ENCODE data around the gene WDR27. TPM values are rescaled to one million over a fixed set of nuclear protein-coding genes. Genes with fewer than 3 reads are reported as not detected.
"Not testable (repeated sequence)": the region's sequence is repeated elsewhere in the genome, so short reads cannot be mapped to it uniquely, and the experiment has no call there.

WDR27 gene
- polyA plus RNA-seq, 2 of the 4 experiments (the other 2 are of a cell fraction), result 18.9 to 36.1 TPM

DNA sequence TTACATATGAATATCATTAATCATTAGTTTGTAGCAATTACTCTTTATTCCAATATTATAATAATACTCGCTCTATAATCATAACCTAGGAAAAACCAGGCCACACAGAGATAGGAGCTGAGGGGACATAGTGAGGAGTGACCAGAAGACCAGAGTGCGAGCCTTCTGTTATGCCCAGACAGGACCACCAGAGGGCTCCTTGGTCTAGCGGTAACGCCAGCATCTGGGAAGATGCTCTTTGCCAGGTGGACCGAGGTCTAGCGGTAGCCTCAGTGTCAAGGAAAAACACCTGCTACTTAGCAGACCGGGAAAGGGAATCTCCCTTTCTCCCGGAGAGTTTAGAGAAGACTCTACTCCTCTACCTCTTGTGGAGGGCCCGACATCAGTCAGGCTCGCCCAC lies 4.7 kb downstream of the WDR27 start:
- H3K27ac ChIP-seq, H3K9me3 ChIP-seq, FAIRE-seq, H3K4me2 ChIP-seq, POLR2A ChIA-PET, H3K4me1 ChIP-seq, CTCF ChIA-PET, ATAC-seq, H3K4me3 ChIP-seq: not testable (repeated sequence)
- 91% methylated on average over 9 of the region's 10 CpGs for WGBS (ENCODE audit: missing lambda C conversion rate)
- TF ChIP-seq RAD21 (conservative IDR thresholded peaks at IDR 0.05 in 1 of 2, IDR thresholded peaks at IDR 0.05 in 1 of 2), result peak in 1 of 2 experiments; percentile 16; a peak in 1 of 5 replicates
- TF ChIP-seq, protein P1, sequence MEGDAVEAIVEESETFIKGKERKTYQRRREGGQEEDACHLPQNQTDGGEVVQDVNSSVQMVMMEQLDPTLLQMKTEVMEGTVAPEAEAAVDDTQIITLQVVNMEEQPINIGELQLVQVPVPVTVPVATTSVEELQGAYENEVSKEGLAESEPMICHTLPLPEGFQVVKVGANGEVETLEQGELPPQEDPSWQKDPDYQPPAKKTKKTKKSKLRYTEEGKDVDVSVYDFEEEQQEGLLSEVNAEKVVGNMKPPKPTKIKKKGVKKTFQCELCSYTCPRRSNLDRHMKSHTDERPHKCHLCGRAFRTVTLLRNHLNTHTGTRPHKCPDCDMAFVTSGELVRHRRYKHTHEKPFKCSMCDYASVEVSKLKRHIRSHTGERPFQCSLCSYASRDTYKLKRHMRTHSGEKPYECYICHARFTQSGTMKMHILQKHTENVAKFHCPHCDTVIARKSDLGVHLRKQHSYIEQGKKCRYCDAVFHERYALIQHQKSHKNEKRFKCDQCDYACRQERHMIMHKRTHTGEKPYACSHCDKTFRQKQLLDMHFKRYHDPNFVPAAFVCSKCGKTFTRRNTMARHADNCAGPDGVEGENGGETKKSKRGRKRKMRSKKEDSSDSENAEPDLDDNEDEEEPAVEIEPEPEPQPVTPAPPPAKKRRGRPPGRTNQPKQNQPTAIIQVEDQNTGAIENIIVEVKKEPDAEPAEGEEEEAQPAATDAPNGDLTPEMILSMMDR (IDR thresholded peaks at IDR 0.05), result 0 out of 3 replicates have a peak, but pooled peaks have one; percentile 9
- DNase-seq (ENCODE audit: low read depth in 1 of 2, low spot score in 1 of 2), result peak in 1 of 2 experiments; percentile 11

DNA sequence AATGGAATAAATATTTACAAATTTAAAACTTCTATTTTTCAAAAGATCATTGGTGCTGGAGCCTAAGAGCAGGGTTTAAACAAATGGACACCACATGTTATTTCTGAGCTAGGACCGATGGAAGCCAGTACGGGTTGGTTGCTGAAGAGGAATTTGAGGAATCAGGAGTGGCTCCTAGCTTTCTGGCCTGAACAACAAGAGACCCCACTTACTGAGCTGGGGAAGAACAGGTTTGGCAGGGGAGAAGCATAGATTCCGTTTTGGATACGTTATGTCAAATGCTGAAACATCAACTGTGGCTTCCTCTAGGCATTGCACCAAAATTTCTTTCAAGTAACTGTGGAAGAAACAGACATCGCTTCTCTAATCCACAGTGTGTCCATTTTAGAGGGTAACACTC lies 6.7 kb downstream of the WDR27 start:
- Histone ChIP-seq H3K4me1 (peaks cover 4% of the 10 kb centered on the region; the same call in 1 of the 3 replicates), H3K4me3 (no peak overlapping the region), H3K27ac (no peak overlapping the region), H3K4me2 (no peak overlapping the region), H3K9me3 (peaks cover 4% of the 10 kb centered on the region; the same call in 1 of the 3 replicates)
- 94% methylated on average over 5 of the region's 5 CpGs for WGBS (ENCODE audit: missing lambda C conversion rate)
- no peak for DNase-seq (ENCODE audit: low read depth in 1 of 2, low spot score in 1 of 2)
- no peak for TF ChIP-seq MYC (IDR thresholded peaks at IDR 0.05; ENCODE audit: borderline replicate concordance, low read length)
- no peak for TF ChIP-seq CBX8 (IDR thresholded peaks at IDR 0.05)
- TF ChIP-seq ZFP36 (IDR thresholded peaks at IDR 0.05; ENCODE audit: borderline replicate concordance, partially characterized antibody), result no peak
- TF ChIP-seq, protein P2, sequence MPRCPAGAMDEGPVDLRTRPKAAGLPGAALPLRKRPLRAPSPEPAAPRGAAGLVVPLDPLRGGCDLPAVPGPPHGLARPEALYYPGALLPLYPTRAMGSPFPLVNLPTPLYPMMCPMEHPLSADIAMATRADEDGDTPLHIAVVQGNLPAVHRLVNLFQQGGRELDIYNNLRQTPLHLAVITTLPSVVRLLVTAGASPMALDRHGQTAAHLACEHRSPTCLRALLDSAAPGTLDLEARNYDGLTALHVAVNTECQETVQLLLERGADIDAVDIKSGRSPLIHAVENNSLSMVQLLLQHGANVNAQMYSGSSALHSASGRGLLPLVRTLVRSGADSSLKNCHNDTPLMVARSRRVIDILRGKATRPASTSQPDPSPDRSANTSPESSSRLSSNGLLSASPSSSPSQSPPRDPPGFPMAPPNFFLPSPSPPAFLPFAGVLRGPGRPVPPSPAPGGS (IDR thresholded peaks at IDR 0.05), result no peak
- POLR2A ChIA-PET, result no interaction called here
- ATAC-seq, result no peak
- CTCF ChIA-PET, result interaction anchor here (1.0 kb wide), 1 partner anchor 82 kb away, joined by 3 read pairs; no protein-coding TSS in a partner anchor
- FAIRE-seq, result no peak

DNA sequence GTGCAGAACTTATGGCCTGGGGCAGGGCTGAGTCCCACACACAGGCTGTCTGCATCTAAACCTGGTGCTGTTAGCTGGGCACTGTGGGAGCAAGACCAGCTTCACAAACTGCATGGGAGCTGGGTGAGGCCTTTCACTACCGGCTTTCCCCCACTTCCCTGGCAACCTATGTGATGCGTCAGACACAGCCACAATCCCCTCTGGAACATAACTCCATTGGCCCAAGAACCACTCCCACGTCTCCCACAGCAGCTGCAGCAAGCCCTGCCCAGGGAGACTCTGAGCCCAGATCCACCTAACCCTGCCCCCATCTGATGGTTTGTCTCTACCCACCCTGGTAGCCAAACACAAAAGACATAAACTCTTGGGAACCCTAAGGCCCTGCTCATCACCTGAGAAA lies 9.3 kb downstream of the WDR27 start:
- H3K9me3 ChIP-seq, result peaks cover 4% of the 10 kb centered on the region; the same call in 1 of the 3 replicates
- no peak for FAIRE-seq
- WGBS (ENCODE audit: missing lambda C conversion rate), result 96% methylated on average over 3 of the region's 3 CpGs
- no peak for DNase-seq (ENCODE audit: low read depth in 1 of 2, low spot score in 1 of 2)
- H3K4me3 ChIP-seq, result no peak overlapping the region
- ChIA-PET POLR2A (no interaction called here), CTCF (interaction anchor here (1.2 to 1.4 kb wide), 3 partner anchors 12 to 736 kb away, joined by 3 to 4 read pairs (median 3); no protein-coding TSS in a partner anchor)
- no peak for ATAC-seq
- no peak for TF ChIP-seq FOSB (CRISPR knock-in tag; IDR thresholded peaks at IDR 0.05)
- no peak for TF ChIP-seq FOXS1 (CRISPR knock-in tag; IDR thresholded peaks at IDR 0.05)
- TF ChIP-seq, protein P3, sequence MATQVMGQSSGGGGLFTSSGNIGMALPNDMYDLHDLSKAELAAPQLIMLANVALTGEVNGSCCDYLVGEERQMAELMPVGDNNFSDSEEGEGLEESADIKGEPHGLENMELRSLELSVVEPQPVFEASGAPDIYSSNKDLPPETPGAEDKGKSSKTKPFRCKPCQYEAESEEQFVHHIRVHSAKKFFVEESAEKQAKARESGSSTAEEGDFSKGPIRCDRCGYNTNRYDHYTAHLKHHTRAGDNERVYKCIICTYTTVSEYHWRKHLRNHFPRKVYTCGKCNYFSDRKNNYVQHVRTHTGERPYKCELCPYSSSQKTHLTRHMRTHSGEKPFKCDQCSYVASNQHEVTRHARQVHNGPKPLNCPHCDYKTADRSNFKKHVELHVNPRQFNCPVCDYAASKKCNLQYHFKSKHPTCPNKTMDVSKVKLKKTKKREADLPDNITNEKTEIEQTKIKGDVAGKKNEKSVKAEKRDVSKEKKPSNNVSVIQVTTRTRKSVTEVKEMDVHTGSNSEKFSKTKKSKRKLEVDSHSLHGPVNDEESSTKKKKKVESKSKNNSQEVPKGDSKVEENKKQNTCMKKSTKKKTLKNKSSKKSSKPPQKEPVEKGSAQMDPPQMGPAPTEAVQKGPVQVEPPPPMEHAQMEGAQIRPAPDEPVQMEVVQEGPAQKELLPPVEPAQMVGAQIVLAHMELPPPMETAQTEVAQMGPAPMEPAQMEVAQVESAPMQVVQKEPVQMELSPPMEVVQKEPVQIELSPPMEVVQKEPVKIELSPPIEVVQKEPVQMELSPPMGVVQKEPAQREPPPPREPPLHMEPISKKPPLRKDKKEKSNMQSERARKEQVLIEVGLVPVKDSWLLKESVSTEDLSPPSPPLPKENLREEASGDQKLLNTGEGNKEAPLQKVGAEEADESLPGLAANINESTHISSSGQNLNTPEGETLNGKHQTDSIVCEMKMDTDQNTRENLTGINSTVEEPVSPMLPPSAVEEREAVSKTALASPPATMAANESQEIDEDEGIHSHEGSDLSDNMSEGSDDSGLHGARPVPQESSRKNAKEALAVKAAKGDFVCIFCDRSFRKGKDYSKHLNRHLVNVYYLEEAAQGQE (IDR thresholded peaks at IDR 0.05), result no peak
- TF ChIP-seq POLR2A (IDR thresholded peaks at IDR 0.05; ENCODE audit: low read length), result no peak
- no peak for TF ChIP-seq SREBF2 (IDR thresholded peaks at IDR 0.05)
- TF ChIP-seq RAD21 (conservative IDR thresholded peaks at IDR 0.05 in 1 of 2, IDR thresholded peaks at IDR 0.05 in 1 of 2), result no peak
- TF ChIP-seq PHF8 (IDR thresholded peaks at IDR 0.05; ENCODE audit: borderline replicate concordance, low read depth), result no peak
- no peak for TF ChIP-seq KDM5A (IDR thresholded peaks at IDR 0.05)
- no peak for TF ChIP-seq CEBPB (IDR thresholded peaks at IDR 0.05)
- TF ChIP-seq HDAC2 (IDR thresholded peaks at IDR 0.05), result no peak
- no peak for TF ChIP-seq HEYL (CRISPR knock-in tag; IDR thresholded peaks at IDR 0.05)
- TF ChIP-seq, protein P4, sequence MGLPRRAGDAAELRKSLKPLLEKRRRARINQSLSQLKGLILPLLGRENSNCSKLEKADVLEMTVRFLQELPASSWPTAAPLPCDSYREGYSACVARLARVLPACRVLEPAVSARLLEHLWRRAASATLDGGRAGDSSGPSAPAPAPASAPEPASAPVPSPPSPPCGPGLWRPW (IDR thresholded peaks at IDR 0.05), result no peak
- no peak for TF ChIP-seq JUNB (IDR thresholded peaks at IDR 0.05)
- no peak for TF ChIP-seq NR3C1 (IDR thresholded peaks at IDR 0.05)
- no peak for TF ChIP-seq HOXB13 (CRISPR knock-in tag; IDR thresholded peaks at IDR 0.05; ENCODE audit: low read depth)
- no peak overlapping the region for H3K27ac ChIP-seq
- no peak overlapping the region for H3K4me2 ChIP-seq
- 0 out of 3 replicates have a peak, but pooled peaks cover 4% of the 10 kb centered on the region for H3K4me1 ChIP-seq
